WTC11 (cell line): Measurements from ENCODE around the gene AGXT. TPM values are rescaled to one million over a fixed set of nuclear protein-coding genes. Genes with fewer than 3 reads are reported as not detected.

ENCODE experiments used
- ATAC-seq: fragments of 200-7000 bp; cut with Tn5 transposase; 2 replicates; pipeline ENCODE4 v1.10.0; 2021; ENCODE audit warnings: mild to moderate bottlenecking, moderate library complexity
- CTCF ChIA-PET: fragments of 300-600 bp; sonication (Branson Sonifier 250); formaldehyde crosslinking; loops from one replicate; lab custom pipeline; 2021; ENCODE audit warnings: antibody characterized with exemption; lab: Charles Lee
- POLR2A ChIA-PET: fragments of 350-600 bp; sonication (Branson Sonifier 250); formaldehyde crosslinking; loops from one replicate; lab custom pipeline; 2021; ENCODE audit warnings: antibody characterized with exemption; lab: Charles Lee
- DNase-seq: peaks from one replicate; pipeline ENCODE4 v3.0.0; 2021; ENCODE audit warnings: low spot score
- H3K27ac Mint-ChIP-seq: 2 replicates; pipeline ENCODE4 v1.8.0; 2021; ENCODE audit warnings: mixed read lengths
- H3K27me3 Mint-ChIP-seq: 2 replicates; pipeline ENCODE4 v1.8.0; 2021; ENCODE audit warnings: low read depth, mild to moderate bottlenecking, moderate library complexity, mixed read lengths
- H3K36me3 Mint-ChIP-seq: 2 replicates; pipeline ENCODE4 v1.8.0; 2021; ENCODE audit warnings: mixed read lengths
- H3K4me1 Mint-ChIP-seq: 2 replicates; pipeline ENCODE4 v1.8.0; 2022; ENCODE audit warnings: mixed read lengths
- H3K4me3 Mint-ChIP-seq: 2 replicates; pipeline ENCODE4 v1.8.0; 2021; ENCODE audit warnings: mild to moderate bottlenecking, moderate library complexity, mixed read lengths
- H3K9me3 Mint-ChIP-seq: 2 replicates; pipeline ENCODE4 v1.8.0; 2021; ENCODE audit warnings: mixed read lengths
- EMX1 ChIP-seq: fragments of 250-450 bp; sonication (Bioruptor Pico); IDR thresholded peaks from 2 replicates; pipeline ENCODE4 v1.8.0; 2021; ENCODE audit warnings: mild to moderate bottlenecking
- FOXP1 ChIP-seq: sonication (generic); formaldehyde crosslinking; IDR thresholded peaks from 2 replicates; pipeline ENCODE4 v1.8.0; 2022; ENCODE audit warnings: missing genetic modification reagents, mild to moderate bottlenecking, moderate library complexity, borderline replicate concordance
- GABPB1 ChIP-seq: sonication (generic); formaldehyde crosslinking; IDR thresholded peaks from 2 replicates; pipeline ENCODE4 v1.8.1; 2023; ENCODE audit warnings: mild to moderate bottlenecking, missing genetic modification reagents
- GRHL2 ChIP-seq: fragments of 250-450 bp; sonication (Bioruptor Pico); IDR thresholded peaks from 2 replicates; pipeline ENCODE4 v1.8.0; 2022; ENCODE audit warnings: mild to moderate bottlenecking, moderate library complexity; ENCODE audit not compliant: insufficient replicate concordance, severe bottlenecking
- GTF2I ChIP-seq: fragments of 250-450 bp; sonication (Bioruptor Pico); conservative IDR thresholded peaks from 2 replicates; pipeline ENCODE4 v1.4.0; 2021; ENCODE audit warnings: mild to moderate bottlenecking
- NR1H2 ChIP-seq: sonication (generic); formaldehyde crosslinking; IDR thresholded peaks from 2 replicates; pipeline ENCODE4 v1.9.0; 2021; ENCODE audit warnings: mild to moderate bottlenecking, moderate library complexity, missing genetic modification reagents
- SOX15 ChIP-seq: fragments of 250-450 bp; sonication (Bioruptor Pico); IDR thresholded peaks from 2 replicates; pipeline ENCODE4 v1.9.0; 2021; ENCODE audit warnings: mild to moderate bottlenecking
- TP53 ChIP-seq: sonication (generic); formaldehyde crosslinking; IDR thresholded peaks from 2 replicates; pipeline ENCODE4 v1.8.1; 2023; ENCODE audit warnings: mild to moderate bottlenecking, missing genetic modification reagents
- total RNA-seq: library from RNA; stranded (reverse); gene quantifications from 3 replicates; pipeline ENCODE4 v1.2.3, GENCODE V29; 2021
- TF ChIP-seq, protein P1 (sequence below): sonication (generic); formaldehyde crosslinking; IDR thresholded peaks from 2 replicates; pipeline ENCODE4 v1.8.0; 2022; ENCODE audit warnings: missing genetic modification reagents
- TF ChIP-seq, protein P2 (sequence below): fragments of 250-450 bp; sonication (Bioruptor Pico); IDR thresholded peaks from 2 replicates; pipeline ENCODE4 v1.9.0; 2021; ENCODE audit warnings: mild to moderate bottlenecking, borderline replicate concordance
- TF ChIP-seq, protein P3 (sequence below): fragments of 250-450 bp; sonication (Bioruptor Pico); IDR thresholded peaks from 2 replicates; pipeline ENCODE4 v1.9.0; 2021; ENCODE audit warnings: moderate library complexity, mild to moderate bottlenecking, inconsistent platforms, borderline replicate concordance
- TF ChIP-seq, protein P4 (sequence below): fragments of 200-600 bp; IDR thresholded peaks from 2 replicates; pipeline ENCODE4 v1.8.0; 2022; ENCODE audit warnings: antibody characterized with exemption
- TF ChIP-seq, protein P5 (sequence below): sonication (generic); formaldehyde crosslinking; IDR thresholded peaks from 2 replicates; pipeline ENCODE4 v1.8.0; 2023; ENCODE audit warnings: missing genetic modification reagents, mild to moderate bottlenecking, borderline replicate concordance

Gene AGXT
- total RNA-seq, 1 experiment from 2014 or later, result 0.24 TPM

DNA sequence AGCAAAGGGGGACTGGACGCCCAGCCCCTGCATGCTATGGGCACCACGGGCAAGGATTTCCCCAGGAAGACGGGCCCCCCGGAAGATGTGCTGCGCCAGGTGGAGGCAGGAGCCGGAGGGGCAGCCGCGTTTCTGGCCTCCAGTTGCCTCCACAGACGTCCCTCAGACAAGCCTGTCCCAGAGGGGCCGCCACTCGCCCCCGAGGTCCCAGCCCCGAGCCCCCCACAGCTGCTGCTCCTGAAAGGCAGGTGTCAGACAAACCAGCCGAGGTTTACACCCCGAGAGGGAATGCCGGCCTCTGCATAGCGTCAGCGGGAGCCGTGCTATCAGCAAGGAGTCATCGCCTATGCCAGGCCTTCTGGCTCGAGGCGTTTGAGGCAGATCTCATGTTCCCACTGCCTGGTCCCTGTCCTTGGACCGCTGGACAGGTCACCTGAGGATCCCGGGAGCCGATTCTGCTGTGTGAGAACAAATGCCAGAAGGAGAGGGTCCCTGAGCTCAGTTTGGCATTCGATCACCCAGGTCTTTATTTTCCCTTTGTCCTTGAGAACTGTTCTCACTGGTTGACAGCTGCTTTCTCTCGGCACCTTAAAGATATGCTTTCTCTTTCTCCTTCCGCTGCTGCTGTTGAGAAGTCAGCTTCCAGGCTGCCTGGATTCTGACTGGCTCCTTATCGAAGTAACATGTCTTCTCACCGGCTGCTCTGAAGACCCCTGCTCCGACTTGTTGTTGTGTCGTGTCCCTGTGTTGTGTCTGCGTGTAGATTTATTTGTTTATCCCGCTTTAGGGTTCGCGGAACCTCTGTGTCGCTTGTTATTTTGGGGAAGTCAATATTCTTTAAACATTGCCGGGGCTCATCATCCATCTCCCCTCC lies 58.1 kb downstream of the AGXT start:
- ChIA-PET POLR2A (interaction anchor here (1.0 kb wide), 1 partner anchor 12 kb away, joined by 3 read pairs; no protein-coding TSS in a partner anchor), CTCF (interaction anchor here (1.1 to 1.7 kb wide), 4 partner anchors 11 to 76 kb away, joined by 4 to 13 read pairs (median 6); no protein-coding TSS in a partner anchor)
- Mint-ChIP-seq H3K36me3 (no peaks in the 10 kb centered on the region), H3K4me1 (no peaks in the 10 kb centered on the region), H3K27me3 (no peaks in the 10 kb centered on the region), H3K27ac (peak overlapping the region; percentile 1; the same call in 1 of the 2 replicates), H3K4me3 (no peak overlapping the region), H3K9me3 (no peaks in the 10 kb centered on the region)
- TF ChIP-seq GTF2I (CRISPR knock-in tag) (no peak), FOXP1 (CRISPR knock-in tag) (no peak), SOX15 (CRISPR knock-in tag) (no peak), GABPB1 (CRISPR knock-in tag) (no peak), GRHL2 (CRISPR knock-in tag) (no peak), NR1H2 (CRISPR knock-in tag) (no peak)
- TF ChIP-seq, protein P1, sequence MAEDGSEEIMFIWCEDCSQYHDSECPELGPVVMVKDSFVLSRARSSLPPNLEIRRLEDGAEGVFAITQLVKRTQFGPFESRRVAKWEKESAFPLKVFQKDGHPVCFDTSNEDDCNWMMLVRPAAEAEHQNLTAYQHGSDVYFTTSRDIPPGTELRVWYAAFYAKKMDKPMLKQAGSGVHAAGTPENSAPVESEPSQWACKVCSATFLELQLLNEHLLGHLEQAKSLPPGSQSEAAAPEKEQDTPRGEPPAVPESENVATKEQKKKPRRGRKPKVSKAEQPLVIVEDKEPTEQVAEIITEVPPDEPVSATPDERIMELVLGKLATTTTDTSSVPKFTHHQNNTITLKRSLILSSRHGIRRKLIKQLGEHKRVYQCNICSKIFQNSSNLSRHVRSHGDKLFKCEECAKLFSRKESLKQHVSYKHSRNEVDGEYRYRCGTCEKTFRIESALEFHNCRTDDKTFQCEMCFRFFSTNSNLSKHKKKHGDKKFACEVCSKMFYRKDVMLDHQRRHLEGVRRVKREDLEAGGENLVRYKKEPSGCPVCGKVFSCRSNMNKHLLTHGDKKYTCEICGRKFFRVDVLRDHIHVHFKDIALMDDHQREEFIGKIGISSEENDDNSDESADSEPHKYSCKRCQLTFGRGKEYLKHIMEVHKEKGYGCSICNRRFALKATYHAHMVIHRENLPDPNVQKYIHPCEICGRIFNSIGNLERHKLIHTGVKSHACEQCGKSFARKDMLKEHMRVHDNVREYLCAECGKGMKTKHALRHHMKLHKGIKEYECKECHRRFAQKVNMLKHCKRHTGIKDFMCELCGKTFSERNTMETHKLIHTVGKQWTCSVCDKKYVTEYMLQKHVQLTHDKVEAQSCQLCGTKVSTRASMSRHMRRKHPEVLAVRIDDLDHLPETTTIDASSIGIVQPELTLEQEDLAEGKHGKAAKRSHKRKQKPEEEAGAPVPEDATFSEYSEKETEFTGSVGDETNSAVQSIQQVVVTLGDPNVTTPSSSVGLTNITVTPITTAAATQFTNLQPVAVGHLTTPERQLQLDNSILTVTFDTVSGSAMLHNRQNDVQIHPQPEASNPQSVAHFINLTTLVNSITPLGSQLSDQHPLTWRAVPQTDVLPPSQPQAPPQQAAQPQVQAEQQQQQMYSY, result no peak
- TF ChIP-seq, protein P2, sequence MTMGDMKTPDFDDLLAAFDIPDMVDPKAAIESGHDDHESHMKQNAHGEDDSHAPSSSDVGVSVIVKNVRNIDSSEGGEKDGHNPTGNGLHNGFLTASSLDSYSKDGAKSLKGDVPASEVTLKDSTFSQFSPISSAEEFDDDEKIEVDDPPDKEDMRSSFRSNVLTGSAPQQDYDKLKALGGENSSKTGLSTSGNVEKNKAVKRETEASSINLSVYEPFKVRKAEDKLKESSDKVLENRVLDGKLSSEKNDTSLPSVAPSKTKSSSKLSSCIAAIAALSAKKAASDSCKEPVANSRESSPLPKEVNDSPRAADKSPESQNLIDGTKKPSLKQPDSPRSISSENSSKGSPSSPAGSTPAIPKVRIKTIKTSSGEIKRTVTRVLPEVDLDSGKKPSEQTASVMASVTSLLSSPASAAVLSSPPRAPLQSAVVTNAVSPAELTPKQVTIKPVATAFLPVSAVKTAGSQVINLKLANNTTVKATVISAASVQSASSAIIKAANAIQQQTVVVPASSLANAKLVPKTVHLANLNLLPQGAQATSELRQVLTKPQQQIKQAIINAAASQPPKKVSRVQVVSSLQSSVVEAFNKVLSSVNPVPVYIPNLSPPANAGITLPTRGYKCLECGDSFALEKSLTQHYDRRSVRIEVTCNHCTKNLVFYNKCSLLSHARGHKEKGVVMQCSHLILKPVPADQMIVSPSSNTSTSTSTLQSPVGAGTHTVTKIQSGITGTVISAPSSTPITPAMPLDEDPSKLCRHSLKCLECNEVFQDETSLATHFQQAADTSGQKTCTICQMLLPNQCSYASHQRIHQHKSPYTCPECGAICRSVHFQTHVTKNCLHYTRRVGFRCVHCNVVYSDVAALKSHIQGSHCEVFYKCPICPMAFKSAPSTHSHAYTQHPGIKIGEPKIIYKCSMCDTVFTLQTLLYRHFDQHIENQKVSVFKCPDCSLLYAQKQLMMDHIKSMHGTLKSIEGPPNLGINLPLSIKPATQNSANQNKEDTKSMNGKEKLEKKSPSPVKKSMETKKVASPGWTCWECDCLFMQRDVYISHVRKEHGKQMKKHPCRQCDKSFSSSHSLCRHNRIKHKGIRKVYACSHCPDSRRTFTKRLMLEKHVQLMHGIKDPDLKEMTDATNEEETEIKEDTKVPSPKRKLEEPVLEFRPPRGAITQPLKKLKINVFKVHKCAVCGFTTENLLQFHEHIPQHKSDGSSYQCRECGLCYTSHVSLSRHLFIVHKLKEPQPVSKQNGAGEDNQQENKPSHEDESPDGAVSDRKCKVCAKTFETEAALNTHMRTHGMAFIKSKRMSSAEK, result no peak
- TF ChIP-seq, protein P3, sequence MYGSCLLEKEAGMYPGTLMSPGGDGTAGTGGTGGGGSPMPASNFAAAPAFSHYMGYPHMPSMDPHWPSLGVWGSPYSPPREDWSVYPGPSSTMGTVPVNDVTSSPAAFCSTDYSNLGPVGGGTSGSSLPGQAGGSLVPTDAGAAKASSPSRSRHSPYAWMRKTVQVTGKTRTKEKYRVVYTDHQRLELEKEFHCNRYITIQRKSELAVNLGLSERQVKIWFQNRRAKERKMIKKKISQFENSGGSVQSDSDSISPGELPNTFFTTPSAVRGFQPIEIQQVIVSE (CRISPR knock-in tag), result no peak
- TF ChIP-seq, protein P4, sequence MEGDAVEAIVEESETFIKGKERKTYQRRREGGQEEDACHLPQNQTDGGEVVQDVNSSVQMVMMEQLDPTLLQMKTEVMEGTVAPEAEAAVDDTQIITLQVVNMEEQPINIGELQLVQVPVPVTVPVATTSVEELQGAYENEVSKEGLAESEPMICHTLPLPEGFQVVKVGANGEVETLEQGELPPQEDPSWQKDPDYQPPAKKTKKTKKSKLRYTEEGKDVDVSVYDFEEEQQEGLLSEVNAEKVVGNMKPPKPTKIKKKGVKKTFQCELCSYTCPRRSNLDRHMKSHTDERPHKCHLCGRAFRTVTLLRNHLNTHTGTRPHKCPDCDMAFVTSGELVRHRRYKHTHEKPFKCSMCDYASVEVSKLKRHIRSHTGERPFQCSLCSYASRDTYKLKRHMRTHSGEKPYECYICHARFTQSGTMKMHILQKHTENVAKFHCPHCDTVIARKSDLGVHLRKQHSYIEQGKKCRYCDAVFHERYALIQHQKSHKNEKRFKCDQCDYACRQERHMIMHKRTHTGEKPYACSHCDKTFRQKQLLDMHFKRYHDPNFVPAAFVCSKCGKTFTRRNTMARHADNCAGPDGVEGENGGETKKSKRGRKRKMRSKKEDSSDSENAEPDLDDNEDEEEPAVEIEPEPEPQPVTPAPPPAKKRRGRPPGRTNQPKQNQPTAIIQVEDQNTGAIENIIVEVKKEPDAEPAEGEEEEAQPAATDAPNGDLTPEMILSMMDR, result no peak
- DNase-seq (peak; percentile 11), ATAC-seq (no peak)

DNA sequence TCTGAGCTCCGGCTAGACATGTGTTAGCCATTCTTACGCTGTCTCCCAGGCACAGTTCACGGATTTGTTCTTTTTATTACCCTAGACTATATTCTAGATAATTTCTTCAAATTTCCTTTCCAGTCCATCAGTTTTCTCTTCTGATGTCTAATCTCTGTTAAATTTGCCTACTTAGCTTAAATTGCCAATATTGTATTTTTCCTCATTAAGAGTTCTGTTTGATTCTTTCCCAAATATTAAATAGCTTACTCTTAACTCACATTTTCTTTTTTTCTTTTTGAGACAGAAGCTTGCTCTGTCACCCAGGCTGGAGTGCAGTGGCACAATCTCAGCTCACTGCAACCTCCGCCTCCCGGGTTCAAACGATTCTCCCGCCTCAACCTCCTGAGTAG lies 58.8 kb downstream of the AGXT start:
- no peak overlapping the region for H3K4me3 Mint-ChIP-seq
- no peaks in the 10 kb centered on the region for H3K9me3 Mint-ChIP-seq
- H3K36me3 Mint-ChIP-seq, result no peaks in the 10 kb centered on the region
- POLR2A ChIA-PET, result interaction anchor here (1.0 kb wide), 1 partner anchor 13 kb away, joined by 3 read pairs; no protein-coding TSS in a partner anchor
- ATAC-seq (no peak), DNase-seq (no peak)
- H3K27ac Mint-ChIP-seq, result no peak overlapping the region
- CTCF ChIA-PET, result interaction anchor here (1.1 to 1.7 kb wide), 4 partner anchors 12 to 76 kb away, joined by 4 to 13 read pairs (median 6); no protein-coding TSS in a partner anchor
- TF ChIP-seq EMX1 (CRISPR knock-in tag) (no peak), TP53 (no peak)
- TF ChIP-seq, protein P5, sequence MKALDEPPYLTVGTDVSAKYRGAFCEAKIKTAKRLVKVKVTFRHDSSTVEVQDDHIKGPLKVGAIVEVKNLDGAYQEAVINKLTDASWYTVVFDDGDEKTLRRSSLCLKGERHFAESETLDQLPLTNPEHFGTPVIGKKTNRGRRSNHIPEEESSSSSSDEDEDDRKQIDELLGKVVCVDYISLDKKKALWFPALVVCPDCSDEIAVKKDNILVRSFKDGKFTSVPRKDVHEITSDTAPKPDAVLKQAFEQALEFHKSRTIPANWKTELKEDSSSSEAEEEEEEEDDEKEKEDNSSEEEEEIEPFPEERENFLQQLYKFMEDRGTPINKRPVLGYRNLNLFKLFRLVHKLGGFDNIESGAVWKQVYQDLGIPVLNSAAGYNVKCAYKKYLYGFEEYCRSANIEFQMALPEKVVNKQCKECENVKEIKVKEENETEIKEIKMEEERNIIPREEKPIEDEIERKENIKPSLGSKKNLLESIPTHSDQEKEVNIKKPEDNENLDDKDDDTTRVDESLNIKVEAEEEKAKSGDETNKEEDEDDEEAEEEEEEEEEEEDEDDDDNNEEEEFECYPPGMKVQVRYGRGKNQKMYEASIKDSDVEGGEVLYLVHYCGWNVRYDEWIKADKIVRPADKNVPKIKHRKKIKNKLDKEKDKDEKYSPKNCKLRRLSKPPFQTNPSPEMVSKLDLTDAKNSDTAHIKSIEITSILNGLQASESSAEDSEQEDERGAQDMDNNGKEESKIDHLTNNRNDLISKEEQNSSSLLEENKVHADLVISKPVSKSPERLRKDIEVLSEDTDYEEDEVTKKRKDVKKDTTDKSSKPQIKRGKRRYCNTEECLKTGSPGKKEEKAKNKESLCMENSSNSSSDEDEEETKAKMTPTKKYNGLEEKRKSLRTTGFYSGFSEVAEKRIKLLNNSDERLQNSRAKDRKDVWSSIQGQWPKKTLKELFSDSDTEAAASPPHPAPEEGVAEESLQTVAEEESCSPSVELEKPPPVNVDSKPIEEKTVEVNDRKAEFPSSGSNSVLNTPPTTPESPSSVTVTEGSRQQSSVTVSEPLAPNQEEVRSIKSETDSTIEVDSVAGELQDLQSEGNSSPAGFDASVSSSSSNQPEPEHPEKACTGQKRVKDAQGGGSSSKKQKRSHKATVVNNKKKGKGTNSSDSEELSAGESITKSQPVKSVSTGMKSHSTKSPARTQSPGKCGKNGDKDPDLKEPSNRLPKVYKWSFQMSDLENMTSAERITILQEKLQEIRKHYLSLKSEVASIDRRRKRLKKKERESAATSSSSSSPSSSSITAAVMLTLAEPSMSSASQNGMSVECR (CRISPR knock-in tag), result no peak
- H3K4me1 Mint-ChIP-seq, result no peaks in the 10 kb centered on the region
- no peaks in the 10 kb centered on the region for H3K27me3 Mint-ChIP-seq
